ENCODE measurements around the gene DCUN1D2.

DCUN1D2 gene

GRCh38 chr13:113520571-113520970 lies 30.1 kb upstream of the DCUN1D2 start:
- DNase-seq (ENCODE audit: low read depth in 2 of 3, low spot score in 2 of 3), result no peak

GRCh38 chr13:113519556-113519955 lies 29.0 kb upstream of the DCUN1D2 start:
- DNase-seq (ENCODE audit: low read depth in 2 of 3, low spot score in 2 of 3), result no peak

GRCh38 chr13:113518076-113518803 lies 27.7 kb upstream of the DCUN1D2 start:
- no peak for DNase-seq (ENCODE audit: low read depth in 2 of 3, low spot score in 2 of 3)

- no peak for DNase-seq (ENCODE audit: low read depth in 2 of 3, low spot score in 2 of 3)
These were observed 24.3 kb upstream of the DCUN1D2 start for GRCh38 chr13:113514847-113515246.

- DNase-seq (ENCODE audit: low read depth in 2 of 3, low spot score in 2 of 3), result no peak
These were observed 23.2 kb upstream of the DCUN1D2 start for GRCh38 chr13:113513761-113514160.

GRCh38 chr13:113511361-113511760 lies 20.9 kb upstream of the DCUN1D2 start:
- no peak for DNase-seq (ENCODE audit: low read depth in 2 of 3, low spot score in 2 of 3)

GRCh38 chr13:113510871-113511270 lies 20.4 kb upstream of the DCUN1D2 start:
- DNase-seq (ENCODE audit: low read depth in 2 of 3, low spot score in 2 of 3), result no peak

- no peak for DNase-seq (ENCODE audit: low read depth in 2 of 3, low spot score in 2 of 3)
These were observed 19.5 kb upstream of the DCUN1D2 start for GRCh38 chr13:113509989-113510388.

GRCh38 chr13:113508521-113509254 lies 18.2 kb upstream of the DCUN1D2 start:
- DNase-seq (ENCODE audit: low read depth in 2 of 3, low spot score in 2 of 3), result no peak

- no peak for DNase-seq (ENCODE audit: low read depth in 2 of 3, low spot score in 2 of 3)
These were observed 17.2 kb upstream of the DCUN1D2 start for GRCh38 chr13:113507505-113508345.

GRCh38 chr13:113506871-113507388 lies 16.4 kb upstream of the DCUN1D2 start:
- no peak for DNase-seq (ENCODE audit: low read depth in 2 of 3, low spot score in 2 of 3)

- no peak for DNase-seq (ENCODE audit: low read depth in 2 of 3, low spot score in 2 of 3)
These were observed 15.6 kb upstream of the DCUN1D2 start for GRCh38 chr13:113506025-113506685.

GRCh38 chr13:113502686-113503085 lies 12.2 kb upstream of the DCUN1D2 start:
- DNase-seq (ENCODE audit: low read depth in 2 of 3, low spot score in 2 of 3), result no peak

GRCh38 chr13:113500530-113501265 lies 10.2 kb upstream of the DCUN1D2 start:
- no peak for DNase-seq (ENCODE audit: low read depth in 2 of 3, low spot score in 2 of 3)

- no peak for DNase-seq (ENCODE audit: low read depth in 2 of 3, low spot score in 2 of 3)
These were observed 9.4 kb upstream of the DCUN1D2 start for GRCh38 chr13:113499936-113500335.

- DNase-seq (ENCODE audit: low read depth in 2 of 3, low spot score in 2 of 3), result no peak
These were observed 8.4 kb upstream of the DCUN1D2 start for GRCh38 chr13:113498905-113499304.

- DNase-seq (ENCODE audit: low read depth in 2 of 3, low spot score in 2 of 3), result no peak
These were observed 6.7 kb upstream of the DCUN1D2 start for GRCh38 chr13:113497217-113497616.

- DNase-seq (ENCODE audit: low read depth in 2 of 3, low spot score in 2 of 3), result no peak
These were observed 5.1 kb upstream of the DCUN1D2 start for GRCh38 chr13:113495494-113496210.

GRCh38 chr13:113493315-113493951 lies 2.9 kb upstream of the DCUN1D2 start:
- DNase-seq (ENCODE audit: low read depth in 2 of 3, low spot score in 2 of 3), result no peak
